ENCODE measurements around the gene CTBP2.
A peak's percentile ranks its signal among the peaks of the same experiment; 100 is the strongest.
"Not testable (repeated sequence)": the region's sequence is repeated elsewhere in the genome, so short reads cannot be mapped to it uniquely, and the experiment has no call there.

Gene CTBP2

GRCh38 chr10:125082471-125082870 is 77.9 kb downstream of the CTBP2 start:
- DNase-seq = not testable (repeated sequence)

- no peak for DNase-seq
Measured at GRCh38 chr10:125081931-125082330, 78.4 kb downstream of the CTBP2 start.

GRCh38 chr10:125080984-125081383 is 79.4 kb downstream of the CTBP2 start:
- no peak for DNase-seq

- no peak for DNase-seq
Measured at GRCh38 chr10:125080296-125080695, 80.1 kb downstream of the CTBP2 start.

- no peak for DNase-seq
Measured at GRCh38 chr10:125079091-125079600, 81.2 kb downstream of the CTBP2 start.

- DNase-seq = no peak
Measured at GRCh38 chr10:125076891-125077541, 83.3 kb downstream of the CTBP2 start.

GRCh38 chr10:125076121-125076825 is 84.1 kb downstream of the CTBP2 start:
- no peak for DNase-seq

GRCh38 chr10:125073996-125074395 is 86.4 kb downstream of the CTBP2 start:
- no peak for DNase-seq

GRCh38 chr10:125072794-125073193 is 87.6 kb downstream of the CTBP2 start:
- no peak for DNase-seq

GRCh38 chr10:125071008-125071407 is 89.4 kb downstream of the CTBP2 start:
- no peak for DNase-seq

GRCh38 chr10:125068406-125068805 is 92.0 kb downstream of the CTBP2 start:
- no peak for DNase-seq

GRCh38 chr10:125067764-125068163 is 92.6 kb downstream of the CTBP2 start:
- no peak for DNase-seq

- no peak for DNase-seq
Measured at GRCh38 chr10:125066764-125067450, 93.5 kb downstream of the CTBP2 start.

- peak; percentile 21 for DNase-seq
Measured at GRCh38 chr10:125064681-125065492, 95.5 kb downstream of the CTBP2 start.

GRCh38 chr10:125063256-125063925 is 97.0 kb downstream of the CTBP2 start:
- DNase-seq = no peak

GRCh38 chr10:125062914-125063230 is 97.5 kb downstream of the CTBP2 start:
- DNase-seq = no peak

GRCh38 chr10:125062227-125062913 is 98.0 kb downstream of the CTBP2 start:
- DNase-seq = no peak

GRCh38 chr10:125061557-125062226 is 98.7 kb downstream of the CTBP2 start:
- no peak for DNase-seq

- DNase-seq = peak; percentile 41
Measured at GRCh38 chr10:125060826-125061556, 99.4 kb downstream of the CTBP2 start.

GRCh38 chr10:125060482-125060825 is 99.9 kb downstream of the CTBP2 start:
- DNase-seq = no peak

- no peak for DNase-seq
Measured at GRCh38 chr10:125060026-125060425, 100.3 kb downstream of the CTBP2 start.
